Forelimb muscle (tissue), 1 donor: ENCODE results near the gene KPTN. TPM values are rescaled to one million over a fixed set of nuclear protein-coding genes. Genes with fewer than 3 reads are reported as not detected.

Source experiments
- DNase-seq: peaks from one replicate; pipeline ENCODE4 v3.0.0-alpha.2; 2013; ENCODE audit warnings: low read depth
- polyA plus RNA-seq: library from polyadenylated mRNA; unstranded; fragments of 120-200 nt; gene quantifications from one replicate; pipeline ENCODE4 v1.2.1, GENCODE V29; 2013; ENCODE audit not compliant: insufficient read length

Gene KPTN
- polyA plus RNA-seq = 7.5 TPM

GRCh38 chr19:47483800-47484690, at the start of gene KPTN:
Gene KPTN, minus strand, starts transcription at chr19:47484219. Its CDS starts 59 bp downstream, at chr19:47484160.
- DNase-seq = peak; percentile 56

GRCh38 chr19:47531640-47532387, 47.8 kb upstream of the KPTN start:
- DNase-seq = no peak

GRCh38 chr19:47529018-47529742, 45.2 kb upstream of the KPTN start:
- DNase-seq = no peak

GRCh38 chr19:47526798-47527197, 42.8 kb upstream of the KPTN start:
- no peak for DNase-seq

- DNase-seq = no peak
Observed at GRCh38 chr19:47523473-47523872, 39.5 kb upstream of the KPTN start.

GRCh38 chr19:47521473-47522180, 37.6 kb upstream of the KPTN start:
- no peak for DNase-seq

GRCh38 chr19:47520839-47521238, 36.8 kb upstream of the KPTN start:
- DNase-seq = no peak

- DNase-seq = no peak
Observed at GRCh38 chr19:47520343-47520806, 36.4 kb upstream of the KPTN start.

GRCh38 chr19:47518854-47519253, 34.8 kb upstream of the KPTN start:
- DNase-seq = no peak

- DNase-seq = no peak
Observed at GRCh38 chr19:47518139-47518538, 34.1 kb upstream of the KPTN start.

GRCh38 chr19:47514869-47515588, 31.0 kb upstream of the KPTN start, which contains the start of gene NAPA:
Gene NAPA, minus strand, starts transcription at chr19:47515063. Its CDS starts 123 bp downstream, at chr19:47514940.
- peak; percentile 98 for DNase-seq

- no peak for DNase-seq
Observed at GRCh38 chr19:47514151-47514868, 30.3 kb upstream of the KPTN start.

GRCh38 chr19:47512948-47513319, 28.9 kb upstream of the KPTN start:
- no peak for DNase-seq

- DNase-seq = no peak
Observed at GRCh38 chr19:47512183-47512947, 28.3 kb upstream of the KPTN start.

- DNase-seq = no peak
Observed at GRCh38 chr19:47511681-47512080, 27.7 kb upstream of the KPTN start.

- DNase-seq = no peak
Observed at GRCh38 chr19:47511128-47511517, 27.1 kb upstream of the KPTN start.

GRCh38 chr19:47510516-47511127, 26.6 kb upstream of the KPTN start:
- no peak for DNase-seq

GRCh38 chr19:47509973-47510372, 26.0 kb upstream of the KPTN start:
- no peak for DNase-seq
